ENCODE measurements around the gene UTP4.
A peak's percentile ranks its signal among the peaks of the same experiment; 100 is the strongest.
"Not testable (repeated sequence)": the region's sequence is repeated elsewhere in the genome, so short reads cannot be mapped to it uniquely, and the experiment has no call there.

Gene UTP4

GRCh38 chr16:69131167-69131838 lies 1.1 kb upstream of the UTP4 start:
- WGBS (ENCODE audit: insufficient coverage, insufficient read length) = no CpG with 5 or more reads among the region's 15 CpGs
- Histone ChIP-seq H3K27ac (ENCODE audit: low read length) (no peak overlapping the region), H3K4me1 (ENCODE audit: control insufficient read depth, insufficient read depth, low read length) (no peaks in the 10 kb centered on the region), H3K9me3 (ENCODE audit: control insufficient read depth, insufficient read depth, low read length) (no peaks in the 10 kb centered on the region), H3K4me3 (ENCODE audit: low read length) (peak overlapping the region; percentile 52; the same call in 1 of the 2 replicates), H3K27me3 (ENCODE audit: control insufficient read depth, insufficient read depth, low read length) (no peaks in the 10 kb centered on the region), H3K36me3 (ENCODE audit: control insufficient read depth, insufficient read depth, low read length) (no peaks in the 10 kb centered on the region)
- no peak for DNase-seq (ENCODE audit: low read depth, low spot score)

- no peaks in the 10 kb centered on the region for H3K9me3 ChIP-seq (ENCODE audit: control insufficient read depth, insufficient read depth, low read length)
These were observed 518 bp upstream of the UTP4 start for GRCh38 chr16:69131839-69132423.

GRCh38 chr16:69133373-69133954 lies 1.0 kb downstream of the UTP4 start:
- no peak overlapping the region for H3K27ac ChIP-seq (ENCODE audit: low read length)
- no peak for DNase-seq (ENCODE audit: low read depth, low spot score)
- H3K4me1 ChIP-seq (ENCODE audit: control insufficient read depth, insufficient read depth, low read length) = no peaks in the 10 kb centered on the region
- no peaks in the 10 kb centered on the region for H3K27me3 ChIP-seq (ENCODE audit: control insufficient read depth, insufficient read depth, low read length)
- peak overlapping the region; percentile 52; the same call in 1 of the 2 replicates for H3K4me3 ChIP-seq (ENCODE audit: low read length)
- H3K36me3 ChIP-seq (ENCODE audit: control insufficient read depth, insufficient read depth, low read length) = peaks cover 7% of the 10 kb centered on the region; the same call in 1 of the 2 replicates
- no CpG with 5 or more reads among the region's 5 CpGs for WGBS (ENCODE audit: insufficient coverage, insufficient read length)
- no peaks in the 10 kb centered on the region for H3K9me3 ChIP-seq (ENCODE audit: control insufficient read depth, insufficient read depth, low read length)

More at GRCh38 chr16:69131839-69132423, 518 bp upstream of the UTP4 start:
- H3K27ac ChIP-seq (ENCODE audit: low read length) = no peak overlapping the region
- H3K4me1 ChIP-seq (ENCODE audit: control insufficient read depth, insufficient read depth, low read length) = no peaks in the 10 kb centered on the region
- no peaks in the 10 kb centered on the region for H3K27me3 ChIP-seq (ENCODE audit: control insufficient read depth, insufficient read depth, low read length)
- 0 out of 2 replicates have a peak, but pooled peaks cover 3% of the 10 kb centered on the region for H3K36me3 ChIP-seq (ENCODE audit: control insufficient read depth, insufficient read depth, low read length)
- DNase-seq (ENCODE audit: low read depth, low spot score) = no peak
- WGBS (ENCODE audit: insufficient coverage, insufficient read length) = no CpG with 5 or more reads among the region's 53 CpGs
- peak overlapping the region; percentile 52 for H3K4me3 ChIP-seq (ENCODE audit: low read length)

GRCh38 chr16:69138608-69139007 lies 6.2 kb downstream of the UTP4 start:
- no CpG with 5 or more reads among the region's 2 CpGs for WGBS (ENCODE audit: insufficient coverage, insufficient read length)
- H3K27me3 ChIP-seq (ENCODE audit: control insufficient read depth, insufficient read depth, low read length) = no peaks in the 10 kb centered on the region
- no peak overlapping the region for H3K4me3 ChIP-seq (ENCODE audit: low read length)
- H3K9me3 ChIP-seq (ENCODE audit: control insufficient read depth, insufficient read depth, low read length) = no peaks in the 10 kb centered on the region
- no peak for DNase-seq (ENCODE audit: low read depth, low spot score)
- no peaks in the 10 kb centered on the region for H3K4me1 ChIP-seq (ENCODE audit: control insufficient read depth, insufficient read depth, low read length)
- peaks cover 30% of the 10 kb centered on the region; the same call in 1 of the 2 replicates for H3K36me3 ChIP-seq (ENCODE audit: control insufficient read depth, insufficient read depth, low read length)
- no peak overlapping the region for H3K27ac ChIP-seq (ENCODE audit: low read length)

- whole genome bisulfite sequencing (ENCODE audit: insufficient coverage, insufficient read length) = no CpG with 5 or more reads among the region's 7 CpGs
- H3K27ac ChIP-seq (ENCODE audit: low read length); H3K4me1 ChIP-seq (ENCODE audit: control insufficient read depth, insufficient read depth, low read length); H3K9me3 ChIP-seq (ENCODE audit: control insufficient read depth, insufficient read depth, low read length); DNase-seq (ENCODE audit: low read depth, low spot score); H3K27me3 ChIP-seq (ENCODE audit: control insufficient read depth, insufficient read depth, low read length); H3K4me3 ChIP-seq (ENCODE audit: low read length): not testable (repeated sequence)
- H3K36me3 ChIP-seq (ENCODE audit: control insufficient read depth, insufficient read depth, low read length) = peaks cover 32% of the 10 kb centered on the region; the same call in 1 of the 2 replicates
These were observed 7.0 kb downstream of the UTP4 start for GRCh38 chr16:69139464-69139863.

- Histone ChIP-seq H3K4me3 (ENCODE audit: low read length) (no peak overlapping the region), H3K36me3 (ENCODE audit: control insufficient read depth, insufficient read depth, low read length) (peaks cover 33% of the 10 kb centered on the region; the same call in 1 of the 2 replicates), H3K27me3 (ENCODE audit: control insufficient read depth, insufficient read depth, low read length) (no peaks in the 10 kb centered on the region), H3K4me1 (ENCODE audit: control insufficient read depth, insufficient read depth, low read length) (no peaks in the 10 kb centered on the region), H3K9me3 (ENCODE audit: control insufficient read depth, insufficient read depth, low read length) (no peaks in the 10 kb centered on the region), H3K27ac (ENCODE audit: low read length) (no peak overlapping the region)
- DNase-seq (ENCODE audit: low read depth, low spot score) = no peak
- no CpG with 5 or more reads among the region's 5 CpGs for WGBS (ENCODE audit: insufficient coverage, insufficient read length)
These were observed 8.6 kb downstream of the UTP4 start for GRCh38 chr16:69141014-69141413.

- H3K9me3 ChIP-seq (ENCODE audit: control insufficient read depth, insufficient read depth, low read length) = no peaks in the 10 kb centered on the region
- no peaks in the 10 kb centered on the region for H3K4me1 ChIP-seq (ENCODE audit: control insufficient read depth, insufficient read depth, low read length)
- DNase-seq (ENCODE audit: low read depth, low spot score) = no peak
- H3K36me3 ChIP-seq (ENCODE audit: control insufficient read depth, insufficient read depth, low read length) = peaks cover 30% of the 10 kb centered on the region; the same call in 1 of the 2 replicates
- no peak overlapping the region for H3K27ac ChIP-seq (ENCODE audit: low read length)
- H3K4me3 ChIP-seq (ENCODE audit: low read length) = no peak overlapping the region
- WGBS (ENCODE audit: insufficient coverage, insufficient read length) = no CpG with 5 or more reads among the region's 4 CpGs
- H3K27me3 ChIP-seq (ENCODE audit: control insufficient read depth, insufficient read depth, low read length) = no peaks in the 10 kb centered on the region
These were observed 9.5 kb downstream of the UTP4 start for GRCh38 chr16:69141936-69142335.

GRCh38 chr16:69143116-69143515 lies 10.7 kb downstream of the UTP4 start:
- H3K36me3 ChIP-seq (ENCODE audit: control insufficient read depth, insufficient read depth, low read length) = peaks cover 29% of the 10 kb centered on the region; the same call in 1 of the 2 replicates
- no peak for DNase-seq (ENCODE audit: low read depth, low spot score)

GRCh38 chr16:69145658-69146057 lies 13.2 kb downstream of the UTP4 start:
- no peak for DNase-seq (ENCODE audit: low read depth, low spot score)
- Histone ChIP-seq H3K36me3 (ENCODE audit: control insufficient read depth, insufficient read depth, low read length) (peaks cover 26% of the 10 kb centered on the region; the same call in 1 of the 2 replicates), H3K4me3 (ENCODE audit: low read length) (no peak overlapping the region), H3K27me3 (ENCODE audit: control insufficient read depth, insufficient read depth, low read length) (no peaks in the 10 kb centered on the region), H3K9me3 (ENCODE audit: control insufficient read depth, insufficient read depth, low read length) (no peaks in the 10 kb centered on the region), H3K27ac (ENCODE audit: low read length) (no peak overlapping the region), H3K4me1 (ENCODE audit: control insufficient read depth, insufficient read depth, low read length) (no peaks in the 10 kb centered on the region)
- no CpG with 5 or more reads among the region's 4 CpGs for WGBS (ENCODE audit: insufficient coverage, insufficient read length)

More at GRCh38 chr16:69143116-69143515, 10.7 kb downstream of the UTP4 start:
- H3K4me3 ChIP-seq (ENCODE audit: low read length) = no peak overlapping the region
- no CpG with 5 or more reads among the region's 11 CpGs for WGBS (ENCODE audit: insufficient coverage, insufficient read length)
- no peaks in the 10 kb centered on the region for H3K27me3 ChIP-seq (ENCODE audit: control insufficient read depth, insufficient read depth, low read length)
- no peaks in the 10 kb centered on the region for H3K4me1 ChIP-seq (ENCODE audit: control insufficient read depth, insufficient read depth, low read length)
- no peaks in the 10 kb centered on the region for H3K9me3 ChIP-seq (ENCODE audit: control insufficient read depth, insufficient read depth, low read length)
- H3K27ac ChIP-seq (ENCODE audit: low read length) = no peak overlapping the region

GRCh38 chr16:69149621-69150020 lies 17.2 kb downstream of the UTP4 start:
- not testable (repeated sequence) for H3K4me3 ChIP-seq (ENCODE audit: low read length); H3K4me1 ChIP-seq (ENCODE audit: control insufficient read depth, insufficient read depth, low read length); DNase-seq (ENCODE audit: low read depth, low spot score); H3K27me3 ChIP-seq (ENCODE audit: control insufficient read depth, insufficient read depth, low read length); H3K9me3 ChIP-seq (ENCODE audit: control insufficient read depth, insufficient read depth, low read length); H3K27ac ChIP-seq (ENCODE audit: low read length)
- H3K36me3 ChIP-seq (ENCODE audit: control insufficient read depth, insufficient read depth, low read length) = peaks cover 17% of the 10 kb centered on the region; the same call in 1 of the 2 replicates
- WGBS (ENCODE audit: insufficient coverage, insufficient read length) = no CpG with 5 or more reads among the region's 9 CpGs
